ENCODE data around the gene FBXL7. TPM values are rescaled to one million over a fixed set of nuclear protein-coding genes. Genes with fewer than 3 reads are reported as not detected.

The FBXL7 gene
- total and polyA plus RNA-seq, 2 experiments from 2014 or later, result 4.5 to 15.2 TPM

- TF ChIP-seq ZNF462 (CRISPR knock-in tag; IDR thresholded peaks at IDR 0.05) (no peak), CTCF (conservative IDR thresholded peaks at IDR 0.05; ENCODE audit: low read depth in 2 of 2) (no peak), STAT1 (IDR thresholded peaks at IDR 0.05; ENCODE audit: unreplicated experiment) (no peak), POLR2AphosphoS5 (IDR thresholded peaks at IDR 0.05; ENCODE audit: low read depth) (no peak), ZNF331 (CRISPR knock-in tag; IDR thresholded peaks at IDR 0.05; ENCODE audit: low read depth) (no peak), CREB1 (CRISPR knock-in tag; IDR thresholded peaks at IDR 0.05; ENCODE audit: low read depth) (no peak), EZH2phosphoT487 (IDR thresholded peaks at IDR 0.05; ENCODE audit: unreplicated experiment) (no peak), JUNB (IDR thresholded peaks at IDR 0.05; ENCODE audit: unreplicated experiment) (no peak), ZNF114 (CRISPR knock-in tag; IDR thresholded peaks at IDR 0.05) (no peak)
These were observed 29.0 kb downstream of the FBXL7 start (continued) for GRCh38 chr5:15529013-15529412.

- H4K20me1 ChIP-seq (replicated peaks; ENCODE audit: insufficient read depth), result peaks cover 2% of the 10 kb centered on the region
- no peaks in the 10 kb centered on the region for H3K4me1 ChIP-seq (ENCODE audit: insufficient read depth)
- H3K4me3 ChIP-seq, result no peak overlapping the region
- H3K27ac ChIP-seq (ENCODE audit: low read depth), result no peak overlapping the region
- H3K27me3 ChIP-seq (ENCODE audit: insufficient read depth), result no peaks in the 10 kb centered on the region
- H3K79me2 ChIP-seq (replicated peaks; ENCODE audit: insufficient read depth), result peaks cover 44% of the 10 kb centered on the region
- H3F3A ChIP-seq (replicated peaks; ENCODE audit: low read depth), result no peaks in the 10 kb centered on the region
- H3K4me3 Mint-ChIP-seq, result no peak overlapping the region
- peaks cover 6% of the 10 kb centered on the region; the same call in 1 of the 2 replicates for H3K9me2 ChIP-seq (ENCODE audit: insufficient read depth)
- H3K4me2 ChIP-seq, result no peak overlapping the region
- H3K36me3 Mint-ChIP-seq (ENCODE audit: low read depth), result peaks cover 7% of the 10 kb centered on the region
- H3K27me3 Mint-ChIP-seq (ENCODE audit: insufficient read depth, low read depth, poor library complexity), result peaks cover 3% of the 10 kb centered on the region
- H2AFZ ChIP-seq, result no peak overlapping the region
- DNase-seq (ENCODE audit: low spot score) (no peak), ATAC-seq (no peak)
- no peaks in the 10 kb centered on the region for H3K36me3 ChIP-seq (ENCODE audit: insufficient read depth)
- H3K9me3 Mint-ChIP-seq, result peaks cover 4% of the 10 kb centered on the region; the same call in 2 of the 3 replicates
- no peak overlapping the region for H3K27ac Mint-ChIP-seq
- peaks cover 5% of the 10 kb centered on the region for H3K4me1 Mint-ChIP-seq
- no peak for TF ChIP-seq CREB1 (CRISPR knock-in tag; IDR thresholded peaks at IDR 0.05; ENCODE audit: low read depth)
- TF ChIP-seq ZNF462 (CRISPR knock-in tag; IDR thresholded peaks at IDR 0.05), result no peak
These were observed 29.8 kb downstream of the FBXL7 start for GRCh38 chr5:15529821-15530220.
